Endothelial cell of umbilical vein (primary cell): ENCODE measurements around the gene CLTCL1. TPM values are rescaled to one million over a fixed set of nuclear protein-coding genes. Genes with fewer than 3 reads are reported as not detected.

Source experiments
- BruUV-seq: library from RNA; stranded (reverse); fragments of 400-500 nt; replicated peaks from 2 replicates; lab custom pipeline; 2021; lab: Mats Ljungman, UMichigan
- CTCF ChIA-PET: fragments of 300-600, 350-600 bp; sonication (Branson Sonifier 250); formaldehyde crosslinking; loops from one replicate; lab custom pipeline; 2021; ENCODE audit warnings: antibody characterized with exemption, inconsistent platforms; lab: Charles Lee
- POLR2A ChIA-PET: fragments of 300-600, 350-600 bp; sonication (Branson Sonifier 250); formaldehyde crosslinking; loops from one replicate; lab custom pipeline; 2021; ENCODE audit warnings: antibody characterized with exemption, inconsistent platforms; lab: Charles Lee
- DNase-seq: peaks from one replicate; pipeline ENCODE4 v3.0.0-alpha.2; 2011; ENCODE audit warnings: low read depth, low spot score
- FAIRE-seq: peaks from 2 replicates; lab custom pipeline; 2011; peaks lifted over from hg19 to GRCh38; lab: Jason Lieb, UNC
- H2AFZ ChIP-seq: 2 replicates; pipeline ENCODE4 v1.6.0; 2012; ENCODE audit warnings: low read depth, low read length, control low read depth, inconsistent platforms
- H3K27ac ChIP-seq: 2 replicates; pipeline ENCODE4 v1.5.1; 2011; ENCODE audit warnings: low read depth, mild to moderate bottlenecking, control low read depth, low read length, moderate library complexity; ENCODE audit not compliant: insufficient read depth
- H3K27me3 ChIP-seq, 2 experiments: 2 replicates each; pipeline versions ENCODE4 v1.6.0 to v1.6.1; 2011; ENCODE audit warnings: low read length in 2 of 2, mixed read lengths in 1 of 2; ENCODE audit not compliant: control insufficient read depth in 2 of 2, insufficient read depth in 2 of 2
- H3K36me3 ChIP-seq, 2 experiments: 2 replicates in 1 of 2; 3 replicates in 1 of 2; pipeline ENCODE4 v1.5.1; 2011; ENCODE audit warnings: low read length in 2 of 2, mild to moderate bottlenecking in 1 of 2, moderate library complexity in 1 of 2; ENCODE audit not compliant: control insufficient read depth in 2 of 2, insufficient read depth in 2 of 2; ENCODE audit errors: extremely low read depth in 1 of 2
- H3K4me1 ChIP-seq: 3 replicates; pipeline ENCODE4 v1.5.1; 2011; ENCODE audit warnings: mild to moderate bottlenecking, low read length; ENCODE audit not compliant: control insufficient read depth, insufficient read depth; ENCODE audit errors: extremely low read depth
- H3K4me2 ChIP-seq: 2 replicates; pipeline ENCODE4 v1.6.1; 2011; ENCODE audit warnings: low read length, control low read depth, mixed read lengths; ENCODE audit not compliant: insufficient read depth
- H3K4me3 ChIP-seq, 3 experiments: fragments of 200-600 bp in 1 of 3; sonication (generic), shearing (Covaris generic) in 1 of 3; replicated peaks in 1 of 3; 2 replicates each; pipeline ENCODE4 v1.5.1; 2011 to 2016; ENCODE audit warnings: control low read depth in 3 of 3, low read length in 3 of 3, mild to moderate bottlenecking in 2 of 3, inconsistent platforms in 1 of 3, low read depth in 1 of 3, moderate library complexity in 1 of 3; ENCODE audit not compliant: insufficient read depth in 1 of 3
- H3K79me2 ChIP-seq: 2 replicates; pipeline ENCODE4 v1.6.0; 2012; ENCODE audit warnings: low read length, inconsistent platforms; ENCODE audit not compliant: control insufficient read depth, insufficient read depth
- H3K9ac ChIP-seq: replicated peaks from 2 replicates; pipeline ENCODE3; 2011; ENCODE audit warnings: low read length, control low read depth; ENCODE audit not compliant: insufficient read depth; ENCODE audit errors: extremely low read depth
- H3K9me1 ChIP-seq: replicated peaks from 3 replicates; pipeline ENCODE4 v1.6.0; 2011; ENCODE audit warnings: mild to moderate bottlenecking, low read length; ENCODE audit not compliant: control insufficient read depth, insufficient read depth; ENCODE audit errors: extremely low read depth
- H3K9me3 ChIP-seq: replicated peaks from 2 replicates; pipeline ENCODE4 v1.5.1; 2012; ENCODE audit warnings: low read length, inconsistent platforms; ENCODE audit not compliant: control insufficient read depth, insufficient read depth
- H4K20me1 ChIP-seq: replicated peaks from 2 replicates; pipeline ENCODE3; 2011; ENCODE audit warnings: mild to moderate bottlenecking, low read length; ENCODE audit not compliant: control insufficient read depth, insufficient read depth; ENCODE audit errors: extremely low read depth
- CTCF ChIP-seq, 2 donors: IDR thresholded peaks; 1 replicate in 1 of 2; 2 replicates in 1 of 2; pipeline ENCODE4 v1.5.1; 2011; ENCODE audit warnings: low read length in 2 of 2, mild to moderate bottlenecking in 2 of 2, moderate library complexity in 2 of 2, control low read depth in 1 of 2, inconsistent platforms in 1 of 2, low read depth in 1 of 2; ENCODE audit not compliant: insufficient read depth in 1 of 2; ENCODE audit errors: extremely low read depth in 1 of 2
- EZH2 ChIP-seq: IDR thresholded peaks from 2 replicates; pipeline ENCODE4 v1.6.1; 2012; ENCODE audit warnings: borderline replicate concordance, low read depth, mild to moderate bottlenecking, moderate library complexity, low read length, inconsistent platforms; ENCODE audit not compliant: severe bottlenecking
- FOS ChIP-seq: IDR thresholded peaks from 2 replicates; pipeline ENCODE4 v1.6.1; 2011; ENCODE audit warnings: mild to moderate bottlenecking, low read length, moderate library complexity, borderline replicate concordance; ENCODE audit not compliant: insufficient read depth
- GATA2 ChIP-seq: IDR thresholded peaks from 2 replicates; pipeline ENCODE4 v1.7.0; 2011; ENCODE audit warnings: low read depth, mild to moderate bottlenecking, moderate library complexity, mixed read lengths, low read length; ENCODE audit not compliant: insufficient read length, insufficient read depth
- JUN ChIP-seq: IDR thresholded peaks from 2 replicates; pipeline ENCODE4 v1.6.1; 2011; ENCODE audit warnings: borderline replicate concordance, low read depth; ENCODE audit not compliant: insufficient read length, insufficient read depth
- MYC ChIP-seq: IDR thresholded peaks from one replicate; pipeline ENCODE4 v1.6.1; 2011; ENCODE audit warnings: mild to moderate bottlenecking, low read depth, low read length
- POLR2A ChIP-seq: IDR thresholded peaks from 2 replicates; pipeline ENCODE4 v1.6.1; 2012; ENCODE audit warnings: low read depth, mild to moderate bottlenecking, control low read depth, low read length
- POLR2AphosphoS5 ChIP-seq: IDR thresholded peaks from 2 replicates; pipeline ENCODE4 v1.6.1; 2012; ENCODE audit warnings: low read depth, mild to moderate bottlenecking, control low read depth, low read length, moderate library complexity; ENCODE audit not compliant: insufficient read depth
- dilution Hi-C: fragments of 300-500 bp; cut with MboI; formaldehyde crosslinking; loops from one replicate; pipeline ENCODE4 v1.15.0; 2019; ENCODE audit warnings: low sequenced_read_pairs; ENCODE audit not compliant: extremely low pct_ligation_motif_present
- intact Hi-C: fragments of 100-400 bp; cut with micrococcal nuclease; formaldehyde crosslinking; loops from one replicate; pipeline ENCODE4 v1.10.0; 2022
- polyA plus RNA-seq, 4 experiments: library from polyadenylated mRNA; depleted of rRNA in 3 of 4; stranded (reverse) in 3 of 4; unstranded in 1 of 4; fragments of >200 nt; gene quantifications; 2 replicates each; pipeline versions ENCODE4 v1.2.1 to v1.2.3, GENCODE V29; 2011 to 2012; ENCODE audit warnings: missing spikeins in 1 of 4
- total RNA-seq: library from RNA; stranded (reverse); gene quantifications from 2 replicates; pipeline ENCODE4 v1.2.3, GENCODE V29; 2021
- TF ChIP-seq, protein P1 (sequence below): IDR thresholded peaks from 2 replicates; pipeline ENCODE4 v1.6.1; 2011; ENCODE audit not compliant: insufficient read depth, insufficient read length

The CLTCL1 gene
- total and polyA plus RNA-seq, 2 donors (not counting 3 experiments of a cell fraction or from before 2014, with no cell fraction given) = 5.0 to 6.2 TPM

DNA sequence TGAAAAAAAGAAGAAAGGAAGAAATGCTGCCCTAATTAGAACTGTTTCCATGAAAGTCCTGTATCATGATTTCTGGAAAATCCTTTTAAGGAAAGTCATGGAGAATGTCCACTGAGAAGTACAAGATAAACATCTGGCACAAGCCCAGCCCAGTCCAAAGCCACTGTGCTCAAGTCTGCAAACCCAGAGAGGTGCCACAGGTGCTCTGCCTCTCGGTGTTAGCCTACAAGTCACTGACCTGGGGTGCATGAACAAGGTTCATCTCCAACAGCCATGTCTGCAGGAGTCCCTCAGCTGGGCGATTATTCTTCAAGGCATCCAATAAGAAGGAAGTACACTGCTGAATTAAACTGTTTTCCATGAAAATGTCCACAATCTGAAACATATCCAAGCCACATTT is 61.9 kb downstream of the CLTCL1 start:
- Histone ChIP-seq H3K4me3 (no peak overlapping the region), H3K9me1 (no peaks in the 10 kb centered on the region), H3K9ac (no peak overlapping the region), H3K4me1 (no peaks in the 10 kb centered on the region), H2AFZ (no peak overlapping the region), H3K9me3 (no peaks in the 10 kb centered on the region), H3K27me3 (no peaks in the 10 kb centered on the region), H3K27ac (no peak overlapping the region), H3K36me3 (no peaks in the 10 kb centered on the region), H4K20me1 (no peaks in the 10 kb centered on the region), H3K79me2 (no peaks in the 10 kb centered on the region), H3K4me2 (no peak overlapping the region)
- FAIRE-seq (no peak), DNase-seq (no peak)
- no peak for TF ChIP-seq GATA2
- TF ChIP-seq MYC = no peak
- no peak for TF ChIP-seq CTCF (IDR thresholded peaks at IDR 0.05; ENCODE audit: extremely low read depth in 1 of 2, insufficient read depth in 1 of 2, low read depth in 1 of 2, low read length in 2 of 2)
- TF ChIP-seq POLR2AphosphoS5 = no peak
- TF ChIP-seq FOS = no peak
- no peak for TF ChIP-seq JUN
- TF ChIP-seq EZH2 = no peak
- TF ChIP-seq POLR2A = no peak
- TF ChIP-seq, protein P1, sequence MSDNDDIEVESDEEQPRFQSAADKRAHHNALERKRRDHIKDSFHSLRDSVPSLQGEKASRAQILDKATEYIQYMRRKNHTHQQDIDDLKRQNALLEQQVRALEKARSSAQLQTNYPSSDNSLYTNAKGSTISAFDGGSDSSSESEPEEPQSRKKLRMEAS = no peak
- intact Hi-C loops (no loop called here), dilution Hi-C loops (no loop called here)
- POLR2A ChIA-PET = no interaction called here
- no TSS peak for BruUV-seq
- CTCF ChIA-PET = no interaction called here
